Naive B cell (primary cell): Measurements from ENCODE around the gene PTPRCAP. TPM values are rescaled to one million over a fixed set of nuclear protein-coding genes. Genes with fewer than 3 reads are reported as not detected.
A peak's percentile ranks its signal among the peaks of the same experiment; 100 is the strongest.
"Not testable (repeated sequence)": the region's sequence is repeated elsewhere in the genome, so short reads cannot be mapped to it uniquely, and the experiment has no call there.

Experiments
- ATAC-seq, 2 donors: fragments of 150-1000 bp; cut with Tn5 transposase; 2 replicates each; pipeline ENCODE4 v1.10.0; 2021; ENCODE audit warnings: low read depth in 2 of 2, mild to moderate bottlenecking in 2 of 2, moderate library complexity in 2 of 2
- DNase-seq: peaks from one replicate; pipeline ENCODE4 v3.0.0; 2022
- H3K27ac Mint-ChIP-seq, 6 donors: one replicate each; pipeline ENCODE4 v1.8.0; 2020 to 2022; ENCODE audit warnings: mild to moderate bottlenecking in 6 of 6, mixed read lengths in 6 of 6, moderate library complexity in 5 of 6, inconsistent platforms in 2 of 6
- H3K27me3 Mint-ChIP-seq, 3 donors: one replicate each; pipeline ENCODE4 v1.8.0; 2021 to 2022; ENCODE audit warnings: mixed read lengths in 3 of 3, mild to moderate bottlenecking in 1 of 3
- H3K36me3 Mint-ChIP-seq, 2 donors: one replicate each; pipeline ENCODE4 v1.8.0; 2020 to 2022; ENCODE audit warnings: mixed read lengths in 2 of 2, inconsistent platforms in 1 of 2, mild to moderate bottlenecking in 1 of 2
- H3K4me1 Mint-ChIP-seq, 3 donors: one replicate each; pipeline ENCODE4 v1.8.0; 2020 to 2022; ENCODE audit warnings: mixed read lengths in 3 of 3, inconsistent platforms in 1 of 3, mild to moderate bottlenecking in 1 of 3, moderate library complexity in 1 of 3
- H3K4me3 Mint-ChIP-seq, 8 donors: one replicate each; pipeline ENCODE4 v1.8.0; 2020 to 2022; ENCODE audit warnings: mild to moderate bottlenecking in 8 of 8, mixed read lengths in 8 of 8, moderate library complexity in 8 of 8, inconsistent platforms in 2 of 8
- H3K9me3 Mint-ChIP-seq, 7 donors: one replicate each; pipeline ENCODE4 v1.8.0; 2020 to 2022; ENCODE audit warnings: mixed read lengths in 7 of 7, mild to moderate bottlenecking in 5 of 7, inconsistent platforms in 2 of 7, moderate library complexity in 1 of 7
- polyA plus RNA-seq, 6 donors: library from polyadenylated mRNA; unstranded; fragments of 300-500 nt; fragmentation: Illumina TruSeq; gene quantifications; one replicate each; pipeline ENCODE4 v1.2.3, GENCODE V29; 2021; ENCODE audit warnings: low read depth in 6 of 6

Gene PTPRCAP
- polyA plus RNA-seq, 6 donors from 2014 or later, result 953 to 1,146 (median 1,009) TPM

GRCh38 chr11:67470337-67471002 is 33.0 kb upstream of the PTPRCAP start:
- peak overlapping the region in 2 of 6 donors; percentile 63 to 80 for H3K27ac Mint-ChIP-seq
- H3K4me1 Mint-ChIP-seq, result peaks cover 31 to 41% (median 40%) of the 10 kb centered on the region in 3 donors
- ATAC-seq (no peak), DNase-seq (no peak)
- H3K36me3 Mint-ChIP-seq, result no peaks in the 10 kb centered on the region
- H3K4me3 Mint-ChIP-seq, result peak overlapping the region; percentile 77 to 97 (median 91)
- no peaks in the 10 kb centered on the region for H3K27me3 Mint-ChIP-seq
- no peaks in the 10 kb centered on the region for H3K9me3 Mint-ChIP-seq

GRCh38 chr11:67469508-67469811 is 32.0 kb upstream of the PTPRCAP start:
- Mint-ChIP-seq H3K4me3 (peak overlapping the region; percentile 77 to 97 (median 91)), H3K27ac (peak overlapping the region in 5 of 6 donors; percentile 49 to 89 (median 70)), H3K4me1 (peaks cover 39 to 51% (median 44%) of the 10 kb centered on the region in 3 donors), H3K9me3 (no peaks in the 10 kb centered on the region), H3K27me3 (no peaks in the 10 kb centered on the region), H3K36me3 (no peaks in the 10 kb centered on the region)
- ATAC-seq, result no peak
- DNase-seq, result no peak

- DNase-seq (peak; percentile 84), ATAC-seq (peak; percentile 70 to 73)
- H3K36me3 Mint-ChIP-seq, result no peaks in the 10 kb centered on the region
- peak within 1 kb of the TSS; percentile 39 to 94 (median 90) for H3K27ac Mint-ChIP-seq
- H3K27me3 Mint-ChIP-seq, result no peaks in the 10 kb centered on the region
- peaks cover 39 to 54% (median 49%) of the 10 kb centered on the region in 3 donors for H3K4me1 Mint-ChIP-seq
- H3K9me3 Mint-ChIP-seq, result no peaks in the 10 kb centered on the region
- H3K4me3 Mint-ChIP-seq, result peak within 1 kb of the TSS; percentile 89 to 97 (median 94)
Observed at GRCh38 chr11:67468759-67469507, 31.5 kb upstream of the PTPRCAP start, which contains the start of gene TMEM134. TSS of gene TMEM134 (minus strand) at chr11:67469251. CDS start at chr11:67469192, 59 bp downstream.

GRCh38 chr11:67468456-67468758 is 30.9 kb upstream of the PTPRCAP start:
- DNase-seq, result no peak
- Mint-ChIP-seq H3K27me3 (no peaks in the 10 kb centered on the region), H3K36me3 (no peaks in the 10 kb centered on the region), H3K9me3 (no peaks in the 10 kb centered on the region), H3K4me1 (peaks cover 39 to 54% (median 53%) of the 10 kb centered on the region in 3 donors), H3K4me3 (peak overlapping the region; percentile 89 to 97 (median 94)), H3K27ac (peak overlapping the region in 5 of 6 donors; percentile 39 to 94 (median 92))
- ATAC-seq, result no peak

DNA sequence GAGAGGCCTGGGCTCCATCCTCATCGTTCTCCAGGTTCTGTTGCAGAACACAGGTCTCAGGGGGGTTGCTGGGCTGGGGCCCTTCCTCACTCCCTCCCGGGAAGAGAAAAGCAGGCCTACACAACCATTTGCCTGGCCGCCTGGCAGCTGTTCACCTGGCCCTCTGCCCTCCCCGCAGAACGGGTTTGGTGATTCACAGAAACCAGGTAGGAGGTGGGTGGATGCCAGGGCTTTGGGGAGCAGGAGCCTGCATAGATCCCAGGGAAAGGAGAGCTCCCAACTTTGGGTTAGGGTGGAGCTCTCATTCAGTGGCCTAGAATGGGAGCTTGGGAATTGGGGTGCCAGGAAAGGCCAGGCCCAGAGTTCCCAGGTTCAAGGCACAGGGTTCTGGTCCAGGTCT is 30.6 kb upstream of the PTPRCAP start:
- H3K4me1 Mint-ChIP-seq, result peaks cover 39 to 57% (median 56%) of the 10 kb centered on the region in 3 donors
- peak overlapping the region; percentile 89 to 97 (median 94) for H3K4me3 Mint-ChIP-seq
- no peaks in the 10 kb centered on the region for H3K9me3 Mint-ChIP-seq
- no peak for DNase-seq
- peak overlapping the region in 3 of 6 donors; percentile 89 to 94 (median 94) for H3K27ac Mint-ChIP-seq
- no peaks in the 10 kb centered on the region for H3K27me3 Mint-ChIP-seq
- ATAC-seq, result no peak
- H3K36me3 Mint-ChIP-seq, result no peaks in the 10 kb centered on the region

DNA sequence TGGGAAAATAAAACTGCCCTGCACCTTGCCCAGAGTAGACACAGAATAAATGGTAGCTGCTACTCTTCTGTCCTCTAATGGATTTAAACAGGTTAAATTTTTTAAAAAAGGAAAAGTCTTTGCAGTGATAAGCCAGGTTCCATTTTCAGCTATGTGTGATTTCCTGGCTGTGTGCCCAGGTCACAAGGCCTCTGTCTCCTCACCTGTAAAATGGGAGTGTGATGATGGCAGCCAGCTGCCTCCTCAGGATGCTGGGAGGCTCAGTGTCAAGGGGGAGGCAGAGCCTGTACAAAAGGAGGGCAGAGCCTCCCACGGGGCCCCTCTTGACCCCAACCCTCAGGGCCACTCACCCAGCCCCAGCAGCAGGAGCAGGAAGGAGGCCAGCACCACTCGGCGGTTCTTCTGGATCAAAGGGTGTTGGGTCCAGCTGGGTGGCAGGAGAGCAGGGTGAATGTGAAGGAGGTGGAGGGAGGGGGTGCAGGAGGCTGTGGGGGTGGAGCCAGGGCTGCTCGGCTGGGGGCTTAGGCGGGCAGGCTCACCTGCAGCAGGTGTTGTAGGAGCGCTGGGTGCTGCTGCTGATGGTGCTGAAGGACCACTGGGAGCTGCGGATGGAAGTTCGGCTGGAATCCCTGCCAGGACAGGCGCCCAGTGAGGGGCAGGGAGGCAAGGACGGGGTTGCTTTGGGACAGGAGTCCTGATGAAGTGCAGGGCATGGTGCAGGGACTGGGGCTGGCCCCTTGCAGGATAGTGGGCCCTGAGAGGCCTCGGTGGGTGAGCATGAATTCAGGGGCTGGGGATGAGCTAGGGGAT is 29.7 kb upstream of the PTPRCAP start:
- H3K4me1 Mint-ChIP-seq, result peaks cover 39 to 62% (median 60%) of the 10 kb centered on the region in 3 donors
- H3K36me3 Mint-ChIP-seq, result no peaks in the 10 kb centered on the region
- no peaks in the 10 kb centered on the region for H3K27me3 Mint-ChIP-seq
- ATAC-seq (no peak), DNase-seq (no peak)
- peak overlapping the region in 5 of 6 donors; percentile 42 to 94 (median 67) for H3K27ac Mint-ChIP-seq
- H3K4me3 Mint-ChIP-seq, result peak overlapping the region; percentile 89 to 97 (median 94)
- no peaks in the 10 kb centered on the region for H3K9me3 Mint-ChIP-seq

DNA sequence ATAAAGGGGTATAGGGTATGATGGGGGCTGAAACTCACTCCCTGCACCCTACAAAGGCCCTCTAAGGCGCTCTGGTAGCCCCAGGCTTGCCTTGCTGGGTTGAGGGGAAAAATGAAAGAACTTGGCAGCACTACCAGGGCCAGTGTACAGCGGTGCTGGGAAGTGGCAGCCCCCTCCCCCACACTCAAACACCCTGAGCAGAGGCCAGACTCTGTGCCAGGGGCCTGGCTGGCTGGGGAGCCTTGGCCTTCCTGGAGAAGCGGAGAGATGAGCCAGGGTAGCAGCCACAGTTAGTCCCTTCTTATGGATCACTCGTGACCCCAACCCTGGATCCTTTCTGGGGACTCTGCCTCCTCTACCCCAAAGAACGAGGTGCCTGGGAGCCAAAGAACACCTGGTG is 28.9 kb upstream of the PTPRCAP start:
- H3K9me3 Mint-ChIP-seq, result no peaks in the 10 kb centered on the region
- H3K4me1 Mint-ChIP-seq, result peaks cover 33 to 62% (median 52%) of the 10 kb centered on the region in 3 donors
- H3K36me3 Mint-ChIP-seq, result no peaks in the 10 kb centered on the region
- ATAC-seq (no peak), DNase-seq (no peak)
- H3K4me3 Mint-ChIP-seq, result peak overlapping the region in 6 of 8 donors; percentile 51 to 93 (median 76)
- peak overlapping the region in 1 of 6 donors; percentile 89 for H3K27ac Mint-ChIP-seq
- H3K27me3 Mint-ChIP-seq, result no peaks in the 10 kb centered on the region

DNA sequence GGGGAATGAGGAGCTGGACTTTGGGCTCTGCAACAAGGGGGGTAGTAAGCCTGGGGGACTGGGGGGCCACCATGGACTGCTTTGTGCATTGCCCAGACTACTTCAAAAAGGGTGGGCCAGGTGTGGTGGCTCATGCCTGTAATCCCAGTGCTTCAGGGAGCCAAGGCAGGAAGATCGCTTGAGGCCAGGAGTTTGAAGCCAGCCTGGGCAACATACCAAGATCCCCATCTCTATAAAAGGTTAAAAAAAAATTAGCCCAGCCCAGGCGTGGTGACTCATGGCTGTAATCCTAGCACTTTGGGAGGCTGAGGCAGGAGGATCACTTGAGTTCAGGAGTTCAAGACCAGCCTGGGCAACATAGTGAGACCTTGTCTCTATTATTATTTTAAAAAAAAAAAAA is 28.0 kb upstream of the PTPRCAP start:
- H3K4me1 Mint-ChIP-seq, result peaks cover 32 to 67% (median 55%) of the 10 kb centered on the region in 3 donors
- not testable (repeated sequence) for H3K9me3 Mint-ChIP-seq

DNA sequence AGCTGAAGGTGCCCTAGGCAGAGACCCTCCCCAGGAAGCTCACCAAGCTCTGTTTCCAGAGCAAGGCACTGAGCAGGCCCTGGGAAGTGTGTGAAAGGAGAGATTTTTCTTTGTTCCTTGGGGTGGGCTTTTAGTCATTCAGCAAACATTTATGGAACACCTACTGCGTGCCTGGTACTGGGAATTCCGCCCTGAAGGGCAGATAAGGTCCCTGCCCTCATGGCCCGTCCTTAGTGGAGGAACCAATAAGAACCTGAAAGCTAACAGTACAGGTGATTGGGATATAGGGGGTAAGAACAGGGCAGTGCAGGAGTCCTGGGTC is 27.7 kb upstream of the PTPRCAP start:
- Mint-ChIP-seq H3K27ac (peak overlapping the region; percentile 15 to 94 (median 92)), H3K4me1 (peaks cover 33 to 67% (median 56%) of the 10 kb centered on the region in 3 donors)

More for the DNA sequence above, 28.0 kb upstream of the PTPRCAP start:
- Mint-ChIP-seq H3K4me3 (peak overlapping the region; percentile 88 to 95 (median 92)), H3K27ac (peak overlapping the region; percentile 32 to 94 (median 78))
- H3K27me3 Mint-ChIP-seq, DNase-seq, H3K36me3 Mint-ChIP-seq, ATAC-seq: not testable (repeated sequence)

GRCh38 chr11:67464411-67465188 is 27.1 kb upstream of the PTPRCAP start:
- H3K36me3 Mint-ChIP-seq, result peaks cover 0 to 7% of the 10 kb centered on the region in 2 donors
- DNase-seq (peak; percentile 91), ATAC-seq (peak; percentile 64 to 69)
- H3K27ac Mint-ChIP-seq, result peak overlapping the region; percentile 82 to 95 (median 93)
- peaks cover 38 to 67% (median 61%) of the 10 kb centered on the region in 3 donors for H3K4me1 Mint-ChIP-seq
- H3K9me3 Mint-ChIP-seq, result no peaks in the 10 kb centered on the region
- H3K27me3 Mint-ChIP-seq, result no peaks in the 10 kb centered on the region
- H3K4me3 Mint-ChIP-seq, result peak overlapping the region; percentile 88 to 95 (median 92)

More for the DNA sequence above, 27.7 kb upstream of the PTPRCAP start:
- Mint-ChIP-seq H3K27me3 (no peaks in the 10 kb centered on the region), H3K9me3 (no peaks in the 10 kb centered on the region), H3K4me3 (peak overlapping the region; percentile 88 to 95 (median 92)), H3K36me3 (peaks cover 0 to 5% of the 10 kb centered on the region in 2 donors)
- no peak for ATAC-seq
- no peak for DNase-seq

DNA sequence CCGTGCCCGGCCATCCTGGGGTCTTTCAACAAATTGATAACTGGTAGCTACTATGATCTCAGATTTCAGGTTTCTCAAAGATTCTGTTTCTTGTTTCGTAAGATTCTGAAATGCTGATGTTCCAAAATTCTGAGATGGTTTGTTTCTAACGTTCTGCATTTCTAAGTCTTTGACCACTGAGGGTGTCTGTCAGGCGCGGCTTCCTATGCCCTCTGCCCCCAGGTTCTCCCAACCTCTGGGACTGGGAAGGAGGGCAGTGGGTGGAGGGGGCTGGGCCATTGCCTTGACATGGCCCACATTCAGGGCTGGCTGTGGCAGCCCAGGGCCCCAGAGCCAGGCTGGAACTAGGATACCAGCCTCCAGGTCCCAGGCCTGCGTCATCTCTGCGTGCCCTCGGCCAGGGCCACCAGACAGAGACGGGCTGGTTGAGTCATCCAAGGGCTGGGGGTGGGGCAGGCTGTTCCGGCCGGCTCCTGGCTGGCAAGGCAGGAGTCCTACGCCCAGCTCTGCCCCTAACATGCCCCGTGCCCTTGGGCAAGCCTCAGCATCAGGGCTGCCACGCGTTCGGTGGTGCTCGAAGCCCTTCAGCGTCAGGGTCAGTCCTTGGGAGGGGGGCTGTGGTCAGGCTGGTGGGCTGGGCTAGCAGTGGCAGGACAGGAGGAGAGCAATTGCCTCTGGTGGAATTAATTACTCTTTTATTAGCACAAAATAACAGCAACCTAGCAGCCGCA is 26.4 kb upstream of the PTPRCAP start:
- Mint-ChIP-seq H3K4me3 (peak overlapping the region; percentile 88 to 95 (median 92)), H3K27ac (peak overlapping the region in 5 of 6 donors; percentile 11 to 95 (median 91)), H3K4me1 (peaks cover 43 to 71% (median 69%) of the 10 kb centered on the region in 3 donors), H3K9me3 (no peaks in the 10 kb centered on the region), H3K27me3 (no peaks in the 10 kb centered on the region), H3K36me3 (peaks cover 0 to 7% of the 10 kb centered on the region in 2 donors)
- ATAC-seq, result no peak
- DNase-seq, result no peak

GRCh38 chr11:67463186-67463585 is 25.7 kb upstream of the PTPRCAP start:
- no peak for DNase-seq
- H3K27me3 Mint-ChIP-seq, result no peaks in the 10 kb centered on the region
- peaks cover 43 to 74% (median 69%) of the 10 kb centered on the region in 3 donors for H3K4me1 Mint-ChIP-seq
- H3K36me3 Mint-ChIP-seq, result peaks cover 0 to 7% of the 10 kb centered on the region in 2 donors
- ATAC-seq, result no peak
- peak overlapping the region in 5 of 6 donors; percentile 11 to 95 (median 62) for H3K27ac Mint-ChIP-seq
- H3K4me3 Mint-ChIP-seq, result peak overlapping the region; percentile 35 to 91 (median 65)
- H3K9me3 Mint-ChIP-seq, result no peaks in the 10 kb centered on the region
